Measurements from ENCODE around the gene USP49.
A peak's percentile ranks its signal among the peaks of the same experiment; 100 is the strongest.

Gene USP49

GRCh38 chr6:41929924-41930323 lies 34.7 kb upstream of the USP49 start:
- no peak for DNase-seq

- no peak for DNase-seq
Measured at GRCh38 chr6:41927253-41927652, 32.1 kb upstream of the USP49 start.

- no peak for DNase-seq
Measured at GRCh38 chr6:41922154-41922553, 27.0 kb upstream of the USP49 start.

DNA sequence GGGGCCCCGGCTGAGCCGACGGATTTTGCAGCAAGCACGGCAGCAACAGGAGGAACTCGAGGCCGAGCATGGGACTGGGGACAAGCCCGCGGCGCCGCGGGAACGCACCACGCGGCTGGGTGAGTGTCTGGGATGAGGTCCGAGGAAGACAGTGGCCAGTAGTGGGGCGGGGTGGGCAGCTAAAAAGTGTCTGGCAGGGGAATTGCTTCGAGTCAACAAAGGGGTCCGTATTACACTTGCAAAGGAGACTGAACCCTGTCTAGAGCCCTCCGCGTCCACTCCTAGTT lies 26.5 kb upstream of the USP49 start:
- DNase-seq = no peak

DNA sequence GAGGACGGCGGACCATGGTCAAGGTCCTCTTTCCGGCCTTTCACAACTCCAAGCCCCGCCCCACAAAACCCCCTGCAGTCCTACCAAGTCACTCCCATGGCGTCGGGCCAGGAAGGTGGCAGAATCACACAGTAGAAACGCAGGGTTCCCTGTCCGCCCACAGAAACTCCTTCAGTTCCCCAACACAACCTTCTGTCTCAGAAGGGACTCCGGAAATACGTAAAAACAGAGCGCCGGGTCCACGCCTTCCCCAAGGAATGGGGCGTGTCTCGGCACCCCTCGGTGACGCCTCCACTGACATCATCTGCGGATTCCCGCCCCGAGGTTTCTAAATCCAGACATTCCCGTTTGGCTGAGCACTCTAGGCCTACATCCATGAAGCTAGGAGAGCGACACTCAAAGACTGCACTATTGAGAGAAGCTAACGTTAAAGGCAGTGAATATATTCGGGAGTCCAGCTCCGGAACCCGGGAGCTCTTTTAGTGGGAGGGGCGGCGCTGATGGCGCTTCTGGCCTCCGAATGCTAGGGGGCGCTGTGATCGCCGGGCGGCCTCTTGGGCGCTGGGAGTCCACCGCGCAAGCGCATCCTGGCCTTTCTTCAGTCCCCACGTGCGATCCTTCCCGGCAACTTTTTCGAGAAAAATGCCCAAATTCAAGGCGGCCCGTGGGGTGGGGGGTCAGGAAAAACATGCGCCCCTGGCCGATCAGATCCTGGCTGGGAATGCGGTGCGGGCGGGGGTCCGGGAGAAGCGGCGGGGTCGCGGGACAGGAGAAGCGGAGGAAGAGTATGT lies 25.9 kb upstream of the USP49 start, which contains the start of the genes BYSL and MED20:
Gene BYSL (plus strand): TSS at position 579 of the 791 bp plus-strand sequence. CDS start 64 bp downstream, at position 643.
Gene MED20 (minus strand): TSS at position 219 of the 791 bp plus-strand sequence. CDS start 121 bp downstream, at position 98.
- peak; percentile 98 for DNase-seq

- DNase-seq = no peak
Measured at GRCh38 chr6:41917528-41917927, 22.4 kb upstream of the USP49 start.

DNA sequence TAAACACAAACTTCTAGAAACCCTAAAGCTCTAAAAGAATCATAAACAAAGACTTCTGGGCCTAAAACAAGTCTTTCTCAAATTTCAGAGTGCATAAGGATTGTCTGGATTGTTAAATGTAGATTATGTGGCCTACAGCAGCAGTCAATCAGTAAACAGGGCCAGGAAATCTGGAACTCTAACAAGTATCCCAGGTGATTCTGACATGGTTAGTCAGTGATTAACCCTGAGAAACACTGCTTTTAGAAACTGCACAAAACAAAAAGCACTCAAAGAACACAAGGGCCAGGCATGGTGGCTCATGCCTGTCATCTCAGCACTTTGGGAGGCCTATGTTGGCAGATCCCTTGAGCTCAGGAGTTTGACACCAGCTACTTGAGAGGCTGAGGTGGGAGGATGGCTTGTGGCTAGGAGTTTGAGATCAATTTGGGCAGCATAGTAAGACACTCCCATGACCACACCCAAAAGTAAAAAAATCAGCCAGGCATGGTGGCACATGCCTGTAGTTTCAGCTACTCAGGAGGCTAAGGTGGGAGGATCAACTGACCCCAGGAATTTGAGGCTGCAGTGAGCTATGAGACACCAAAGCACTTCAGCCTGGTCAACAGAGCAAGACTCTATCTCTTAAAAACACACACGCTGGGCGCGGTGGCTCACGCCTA lies 19.8 kb upstream of the USP49 start:
- no peak for DNase-seq

DNA sequence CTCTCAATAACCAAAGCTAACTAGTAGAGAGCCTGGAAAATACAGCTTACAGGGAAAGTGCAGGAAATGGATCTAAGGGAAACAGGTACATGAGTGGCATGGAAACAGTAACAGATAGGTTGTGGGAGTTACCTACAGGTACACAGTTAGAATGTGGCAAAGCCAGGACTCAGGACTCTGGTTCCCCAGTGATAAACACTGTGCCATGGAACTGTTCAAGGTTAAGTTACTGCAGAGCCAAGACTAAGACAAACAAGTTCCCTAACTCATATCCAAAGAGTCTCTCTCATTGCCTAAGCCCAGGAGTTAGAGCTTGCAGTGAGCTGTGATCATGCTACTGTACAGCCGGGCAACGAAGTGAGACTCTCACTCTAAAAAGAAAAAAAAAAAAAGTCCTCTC lies 19.2 kb upstream of the USP49 start:
- DNase-seq = no peak

DNA sequence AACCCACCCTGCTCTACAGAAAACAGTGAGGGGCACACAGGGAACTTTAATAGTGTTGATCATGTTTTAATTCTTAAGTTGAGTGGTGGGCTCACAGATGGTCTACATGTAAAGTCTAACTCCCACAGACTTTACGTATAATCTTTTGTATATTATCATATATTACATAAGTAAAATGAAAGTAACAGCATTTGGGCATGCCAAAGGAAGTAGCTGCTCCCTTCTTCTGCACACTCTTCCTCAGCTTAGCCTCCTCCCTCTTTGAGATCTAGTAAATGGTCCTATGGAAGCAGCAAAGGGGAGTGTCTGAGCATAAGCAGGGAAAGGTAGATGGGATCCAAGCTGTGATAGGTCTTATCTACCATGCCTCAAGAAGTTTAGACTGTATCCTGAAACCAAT lies 14.6 kb upstream of the USP49 start:
- DNase-seq = no peak

DNA sequence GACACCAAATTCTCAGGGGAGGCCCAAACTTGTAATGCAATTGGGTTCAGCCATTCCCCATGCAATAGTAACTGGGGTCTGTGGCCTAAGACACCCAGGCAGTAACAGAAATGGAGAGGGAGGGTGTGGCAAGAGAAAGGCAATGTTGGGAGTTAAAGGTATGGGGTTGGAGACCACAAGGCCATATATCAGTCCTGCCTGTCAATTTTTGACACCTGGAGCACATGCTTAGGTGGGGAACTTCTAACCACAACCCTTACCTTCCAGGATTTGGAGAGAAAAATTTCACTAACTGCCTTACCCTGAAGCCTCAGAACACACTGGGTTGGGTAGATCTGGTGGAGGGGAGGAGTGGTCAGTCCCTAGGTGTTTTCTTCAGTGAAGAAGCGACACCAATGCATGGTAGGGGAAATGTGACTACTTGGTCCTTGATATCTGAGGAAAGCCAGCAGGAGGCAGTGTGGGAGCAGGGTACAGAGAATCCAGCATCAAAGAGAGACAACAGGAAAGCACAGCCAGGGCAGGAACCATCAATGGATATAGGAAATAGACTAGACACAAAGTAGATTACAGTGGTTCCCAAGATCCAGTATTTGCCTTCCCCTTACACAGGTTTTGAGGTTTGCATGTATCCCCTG lies 6.8 kb upstream of the USP49 start:
- DNase-seq = no peak

GRCh38 chr6:41900861-41901260 lies 5.7 kb upstream of the USP49 start:
- no peak for DNase-seq

- no peak for DNase-seq
Measured at GRCh38 chr6:41896281-41896680, 1.1 kb upstream of the USP49 start.

DNA sequence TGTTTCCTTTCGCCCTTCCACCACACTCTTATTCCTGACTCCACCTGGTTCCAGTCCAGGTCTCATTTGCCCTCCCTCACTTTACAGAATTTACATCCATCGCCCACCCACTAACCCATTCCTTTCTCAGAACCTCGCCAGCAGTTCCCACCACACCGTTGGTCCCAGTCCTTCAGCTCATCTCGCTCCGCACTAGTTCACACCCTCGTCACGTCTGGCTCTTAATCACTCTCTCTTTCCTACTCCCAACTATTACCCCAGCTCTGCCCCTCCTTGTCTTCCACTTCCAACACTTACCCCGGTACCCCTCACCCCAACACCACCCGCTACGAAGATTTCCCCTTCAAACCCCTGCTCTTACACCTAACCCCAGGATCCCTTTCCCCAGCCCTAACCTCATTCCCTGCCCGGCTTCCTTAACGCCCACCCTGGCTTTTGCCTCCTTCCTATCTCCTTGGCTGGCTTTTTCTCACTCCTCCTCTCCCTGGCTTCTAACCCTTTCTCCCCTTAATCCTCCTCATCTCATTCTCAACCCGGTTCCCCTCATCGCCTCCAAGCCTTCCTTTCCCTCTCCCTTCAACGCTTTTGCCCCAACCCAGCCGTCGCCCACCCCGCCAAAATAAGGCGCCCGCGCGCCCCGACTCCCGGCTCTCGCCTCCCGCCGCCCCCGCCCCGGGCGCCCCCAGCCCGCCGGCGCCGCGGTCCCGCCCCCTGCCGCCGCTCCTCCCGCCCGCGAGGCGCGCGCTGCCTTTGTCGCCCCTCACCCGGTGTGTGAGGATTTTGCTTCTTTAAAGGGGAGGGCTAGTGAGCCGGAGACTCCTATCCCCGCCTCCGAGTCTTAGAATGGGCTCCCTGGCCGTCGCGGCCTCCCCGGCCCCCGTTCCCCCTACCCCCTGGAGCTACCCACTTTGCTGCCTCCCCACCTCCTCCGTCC lies 542 bp downstream of the USP49 start:
- DNase-seq = peak; percentile 57

DNA sequence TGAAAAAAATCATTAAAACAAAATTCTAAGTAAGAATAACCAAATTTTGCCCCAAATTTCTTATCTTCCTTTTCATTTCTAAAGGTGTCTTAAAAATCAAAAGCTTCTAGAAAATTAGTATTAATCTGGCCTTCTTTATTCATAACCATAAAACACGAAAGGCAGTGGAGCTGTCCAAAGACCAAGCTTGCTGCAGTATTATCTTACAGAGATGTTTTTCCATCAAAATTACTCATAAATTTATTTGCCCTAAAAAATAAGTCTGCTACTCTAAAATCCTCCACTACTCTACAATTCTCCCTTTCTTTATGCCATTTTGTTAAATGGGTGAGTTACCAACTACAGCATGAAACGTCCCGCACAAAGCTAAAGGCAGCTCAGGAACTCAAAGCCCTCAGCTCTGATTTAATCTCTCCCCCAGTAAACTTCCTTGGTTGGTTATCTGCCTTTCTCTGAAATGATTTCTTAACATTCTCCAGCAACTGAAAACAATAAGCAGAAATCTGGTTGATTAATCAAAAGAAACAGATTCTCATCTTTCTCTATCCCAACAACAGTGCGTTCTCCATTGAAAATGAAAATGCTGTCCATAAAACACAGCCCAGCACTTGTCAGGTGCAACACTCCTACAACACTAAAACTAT lies 2.1 kb downstream of the USP49 start:
- no peak for DNase-seq

DNA sequence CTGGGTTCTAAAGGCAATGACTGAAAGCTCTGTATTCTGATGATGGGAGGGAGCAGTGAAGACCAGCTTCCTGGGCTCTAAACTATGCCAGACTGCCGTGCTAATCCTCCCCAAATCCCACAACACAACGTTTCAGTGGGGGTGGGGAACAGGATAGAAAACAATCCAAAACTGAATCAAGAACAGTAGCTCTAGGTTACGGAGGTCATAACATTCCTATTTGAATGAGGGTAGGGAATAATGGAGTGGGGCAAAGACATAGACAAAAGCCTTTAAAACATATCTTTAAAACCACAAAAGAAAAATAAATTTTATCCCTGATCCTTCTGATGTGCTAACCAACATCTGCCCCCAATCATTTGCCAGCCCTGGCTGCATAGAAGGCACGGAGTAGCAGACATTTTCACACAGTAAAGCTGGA lies 7.8 kb downstream of the USP49 start:
- DNase-seq = no peak

DNA sequence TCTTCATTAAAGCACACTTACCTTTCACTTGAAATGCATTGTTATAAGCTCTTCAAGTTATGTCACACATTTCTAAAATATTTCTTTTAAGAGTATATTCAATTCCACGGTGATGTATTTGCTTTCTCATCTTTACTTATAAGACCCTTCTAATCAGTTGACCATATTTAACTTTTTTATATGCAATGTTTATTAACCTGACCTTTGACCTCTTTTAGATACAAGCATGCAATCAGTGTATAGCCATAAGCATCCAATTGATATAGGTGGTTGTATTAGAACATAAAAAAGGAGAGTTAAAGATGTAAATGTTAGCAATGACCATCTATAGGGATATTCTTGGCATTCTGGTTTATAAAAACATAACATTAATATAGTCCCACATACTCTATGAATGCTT lies 9.2 kb downstream of the USP49 start:
- no peak for DNase-seq

GRCh38 chr6:41884957-41885356 lies 10.2 kb downstream of the USP49 start:
- DNase-seq = no peak

DNA sequence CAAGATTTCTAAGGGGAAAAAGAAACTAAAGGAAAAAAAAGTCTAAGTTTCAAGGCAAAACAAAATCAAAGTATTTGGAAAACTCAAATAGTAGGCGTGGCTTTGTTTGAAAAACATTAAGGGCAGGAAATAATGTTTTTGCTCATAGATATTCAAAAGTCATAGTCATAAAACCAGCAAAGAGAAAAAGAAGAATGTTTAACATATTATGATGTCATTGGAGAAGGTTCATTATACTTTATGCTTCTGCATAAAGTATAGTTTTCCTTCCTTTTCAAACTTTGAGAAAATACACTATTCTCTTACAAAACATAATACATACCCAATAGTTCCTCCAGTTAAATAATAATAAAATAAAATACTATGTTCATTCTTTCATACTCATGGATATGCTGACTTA lies 13.7 kb downstream of the USP49 start:
- no peak for DNase-seq

GRCh38 chr6:41878961-41879405 lies 16.2 kb downstream of the USP49 start:
- no peak for DNase-seq

GRCh38 chr6:41878246-41878645 lies 16.9 kb downstream of the USP49 start:
- DNase-seq = no peak

DNA sequence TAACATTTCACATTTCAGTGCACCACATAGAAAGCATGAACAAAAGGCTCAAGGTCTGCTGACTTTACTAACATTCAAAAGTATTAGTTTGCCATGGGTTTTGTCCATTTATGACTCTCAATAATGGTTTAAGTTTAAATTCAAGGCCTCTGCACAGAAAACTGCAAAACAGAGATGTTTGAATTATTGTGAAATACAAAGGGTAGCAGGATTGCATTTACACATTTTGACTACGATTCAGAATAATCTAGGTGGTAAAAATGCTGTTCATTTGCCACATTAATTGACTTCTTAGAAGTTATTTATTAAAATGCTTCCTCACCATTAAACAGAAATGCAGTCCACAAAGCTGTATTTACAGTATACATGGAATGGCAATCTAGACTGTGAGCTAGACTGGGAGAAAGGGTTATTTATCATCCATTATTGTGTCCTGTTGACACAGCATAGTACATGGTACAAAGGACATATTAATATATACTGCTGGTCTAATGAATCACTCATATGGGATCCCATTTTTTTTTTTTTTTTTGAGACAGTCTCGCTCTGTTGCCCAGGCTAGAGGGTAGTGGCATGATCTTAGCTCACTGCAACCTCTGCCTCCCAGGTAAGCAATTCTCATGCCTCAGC lies 18.0 kb downstream of the USP49 start:
- DNase-seq = no peak

Data from right kidney (tissue), 1 donor.